Measurements from ENCODE around the gene SCFD1. TPM values are rescaled to one million over a fixed set of nuclear protein-coding genes. Genes with fewer than 3 reads are reported as not detected.
A peak's percentile ranks its signal among the peaks of the same experiment; 100 is the strongest.
"Not testable (repeated sequence)": the region's sequence is repeated elsewhere in the genome, so short reads cannot be mapped to it uniquely, and the experiment has no call there.

The SCFD1 gene
- total RNA-seq, 1 experiment from 2014 or later = 50.5 TPM

GRCh38 chr14:30625533-30625932 lies 3.4 kb downstream of the SCFD1 start:
- no peak overlapping the region for H3K27ac Mint-ChIP-seq (ENCODE audit: unreplicated experiment)
- H3K4me1 Mint-ChIP-seq (ENCODE audit: low read depth, unreplicated experiment) = peaks cover 22% of the 10 kb centered on the region
- BruUV-seq (replicated peaks) = no TSS peak
- no peak for TF ChIP-seq CTCF (IDR thresholded peaks at IDR 0.05; ENCODE audit: unreplicated experiment)
- intact Hi-C loops (cut with micrococcal nuclease; ENCODE audit: unreplicated experiment) = no loop called here
- H3K9me3 Mint-ChIP-seq (ENCODE audit: low read depth, unreplicated experiment) = no peaks in the 10 kb centered on the region
- no peaks in the 10 kb centered on the region for H3K27me3 Mint-ChIP-seq (ENCODE audit: unreplicated experiment)
- CTCF ChIA-PET = no interaction called here
- DNase-seq = no peak
- H3K4me3 Mint-ChIP-seq (ENCODE audit: low read depth, unreplicated experiment) = no peak overlapping the region
- peaks cover 31% of the 10 kb centered on the region for H3K36me3 Mint-ChIP-seq (ENCODE audit: insufficient read depth, unreplicated experiment)

- CTCF ChIA-PET; intact Hi-C loops (cut with micrococcal nuclease; ENCODE audit: unreplicated experiment); BruUV-seq (replicated peaks); H3K9me3 Mint-ChIP-seq (ENCODE audit: low read depth, unreplicated experiment); H3K27ac Mint-ChIP-seq (ENCODE audit: unreplicated experiment); H3K27me3 Mint-ChIP-seq (ENCODE audit: unreplicated experiment); H3K4me3 Mint-ChIP-seq (ENCODE audit: low read depth, unreplicated experiment): not testable (repeated sequence)
- H3K4me1 Mint-ChIP-seq (ENCODE audit: low read depth, unreplicated experiment) = peaks cover 14% of the 10 kb centered on the region
- peak; percentile 21 for DNase-seq
- H3K36me3 Mint-ChIP-seq (ENCODE audit: insufficient read depth, unreplicated experiment) = peaks cover 14% of the 10 kb centered on the region
These were observed 7.3 kb downstream of the SCFD1 start for GRCh38 chr14:30629432-30629831.

- DNase-seq = no peak
- Mint-ChIP-seq H3K4me1 (ENCODE audit: low read depth, unreplicated experiment) (peaks cover 7% of the 10 kb centered on the region), H3K27me3 (ENCODE audit: unreplicated experiment) (no peaks in the 10 kb centered on the region), H3K36me3 (ENCODE audit: insufficient read depth, unreplicated experiment) (peaks cover 14% of the 10 kb centered on the region), H3K4me3 (ENCODE audit: low read depth, unreplicated experiment) (no peak overlapping the region), H3K9me3 (ENCODE audit: low read depth, unreplicated experiment) (no peaks in the 10 kb centered on the region), H3K27ac (ENCODE audit: unreplicated experiment) (no peak overlapping the region)
- BruUV-seq (replicated peaks) = no TSS peak
- no peak for TF ChIP-seq CTCF (IDR thresholded peaks at IDR 0.05; ENCODE audit: unreplicated experiment)
- intact Hi-C loops (cut with micrococcal nuclease; ENCODE audit: unreplicated experiment) = no loop called here
- CTCF ChIA-PET = interaction anchor here (0.5 kb wide), 1 partner anchor 67 kb away, joined by 3 read pairs; no protein-coding TSS in a partner anchor
These were observed 8.1 kb downstream of the SCFD1 start for GRCh38 chr14:30630248-30630647.

GRCh38 chr14:30632730-30633129 lies 10.6 kb downstream of the SCFD1 start:
- CTCF ChIA-PET = no interaction called here
- intact Hi-C loops (cut with micrococcal nuclease; ENCODE audit: unreplicated experiment) = no loop called here
- H3K4me1 Mint-ChIP-seq (ENCODE audit: low read depth, unreplicated experiment) = peaks cover 4% of the 10 kb centered on the region
- DNase-seq = no peak
- no peak overlapping the region for H3K4me3 Mint-ChIP-seq (ENCODE audit: low read depth, unreplicated experiment)
- H3K36me3 Mint-ChIP-seq (ENCODE audit: insufficient read depth, unreplicated experiment) = peaks cover 14% of the 10 kb centered on the region
- TF ChIP-seq CTCF (IDR thresholded peaks at IDR 0.05; ENCODE audit: unreplicated experiment) = no peak
- H3K27ac Mint-ChIP-seq (ENCODE audit: unreplicated experiment) = no peak overlapping the region
- H3K27me3 Mint-ChIP-seq (ENCODE audit: unreplicated experiment) = no peaks in the 10 kb centered on the region
- no peaks in the 10 kb centered on the region for H3K9me3 Mint-ChIP-seq (ENCODE audit: low read depth, unreplicated experiment)
- no TSS peak for BruUV-seq (replicated peaks)

- Mint-ChIP-seq H3K36me3 (ENCODE audit: insufficient read depth, unreplicated experiment) (peaks cover 12% of the 10 kb centered on the region), H3K27ac (ENCODE audit: unreplicated experiment) (no peak overlapping the region), H3K4me3 (ENCODE audit: low read depth, unreplicated experiment) (no peak overlapping the region), H3K27me3 (ENCODE audit: unreplicated experiment) (no peaks in the 10 kb centered on the region), H3K4me1 (ENCODE audit: low read depth, unreplicated experiment) (no peaks in the 10 kb centered on the region), H3K9me3 (ENCODE audit: low read depth, unreplicated experiment) (no peaks in the 10 kb centered on the region)
- no TSS peak for BruUV-seq (replicated peaks)
- no peak for DNase-seq
- CTCF ChIA-PET = no interaction called here
- no peak for TF ChIP-seq CTCF (IDR thresholded peaks at IDR 0.05; ENCODE audit: unreplicated experiment)
- intact Hi-C loops (cut with micrococcal nuclease; ENCODE audit: unreplicated experiment) = no loop called here
These were observed 16.8 kb downstream of the SCFD1 start for GRCh38 chr14:30638926-30639325.
